COLO829 (cell line): Measurements from ENCODE around the gene CRYGA.
"Not testable (repeated sequence)": the region's sequence is repeated elsewhere in the genome, so short reads cannot be mapped to it uniquely, and the experiment has no call there.

Source experiments
- DNase-seq: peaks from one replicate; pipeline ENCODE4 v3.0.0; 2012; ENCODE audit warnings: low spot score

The CRYGA gene

GRCh38 chr2:208164951-208165755, 1.8 kb upstream of the CRYGA start:
- DNase-seq = no peak

- DNase-seq = no peak
These were observed 7.0 kb downstream of the CRYGA start for GRCh38 chr2:208156439-208156838.

GRCh38 chr2:208153156-208153555, 10.2 kb downstream of the CRYGA start:
- DNase-seq = no peak

GRCh38 chr2:208150956-208151355, 12.4 kb downstream of the CRYGA start:
- DNase-seq = no peak

GRCh38 chr2:208150094-208150493, 13.3 kb downstream of the CRYGA start:
- DNase-seq = no peak

- no peak for DNase-seq
These were observed 14.6 kb downstream of the CRYGA start for GRCh38 chr2:208148803-208149202.

- DNase-seq = no peak
These were observed 15.6 kb downstream of the CRYGA start for GRCh38 chr2:208147759-208148158.

- DNase-seq = no peak
These were observed 16.4 kb downstream of the CRYGA start for GRCh38 chr2:208147008-208147407.

- no peak for DNase-seq
These were observed 17.4 kb downstream of the CRYGA start, which contains the start of gene CRYGB for GRCh38 chr2:208146006-208146405. CRYGB (minus strand) TSS chr2:208146158; CDS start chr2:208146120, 38 bp downstream.

GRCh38 chr2:208142925-208143799, 20.2 kb downstream of the CRYGA start:
- DNase-seq = no peak

- no peak for DNase-seq
These were observed 21.0 kb downstream of the CRYGA start for GRCh38 chr2:208142240-208142924.

- DNase-seq = no peak
These were observed 23.9 kb downstream of the CRYGA start for GRCh38 chr2:208139447-208139846.

- not testable (repeated sequence) for DNase-seq
These were observed 25.1 kb downstream of the CRYGA start for GRCh38 chr2:208138334-208138733.

GRCh38 chr2:208136716-208137094, 26.7 kb downstream of the CRYGA start:
- DNase-seq = no peak

GRCh38 chr2:208135794-208136715, 27.3 kb downstream of the CRYGA start:
- no peak for DNase-seq

- peak; percentile 10 for DNase-seq
These were observed 28.3 kb downstream of the CRYGA start for GRCh38 chr2:208134928-208135586.

- DNase-seq = no peak
These were observed 32.7 kb downstream of the CRYGA start for GRCh38 chr2:208130712-208131110.

GRCh38 chr2:208129744-208130711, 33.4 kb downstream of the CRYGA start, which contains the start of gene CRYGC:
CRYGC (minus strand) TSS chr2:208129828; CDS start chr2:208129792, 36 bp downstream.
- no peak for DNase-seq

GRCh38 chr2:208128136-208128535, 35.3 kb downstream of the CRYGA start:
- DNase-seq = no peak
